ENCODE results near the gene WASF1.
"Not testable (repeated sequence)": the region's sequence is repeated elsewhere in the genome, so short reads cannot be mapped to it uniquely, and the experiment has no call there.

Gene WASF1

DNA sequence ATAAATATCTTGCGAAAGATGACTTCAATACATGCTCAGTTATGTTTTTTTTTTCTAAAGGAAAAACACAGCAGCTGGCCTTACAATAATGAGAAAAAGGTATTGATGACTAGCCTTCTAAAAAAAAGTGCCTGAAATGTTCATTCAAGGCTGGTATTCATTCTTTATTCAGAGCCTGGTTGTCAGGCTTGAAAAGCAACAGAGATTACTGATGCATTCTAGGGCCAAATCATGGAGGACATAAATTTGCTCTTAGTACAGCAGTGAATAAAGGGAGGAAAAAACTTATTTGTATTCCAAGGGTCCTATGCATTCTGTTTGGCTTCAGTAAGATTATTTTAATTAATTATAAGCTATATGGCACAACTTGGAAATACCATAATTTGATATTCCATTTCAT, 83.5 kb downstream of the WASF1 start:
- intact Hi-C loops (cut with DNase I) = no loop called here
- no peak for DNase-seq

- DNase-seq = no peak
- intact Hi-C loops (cut with DNase I) = no loop called here
These were observed 84.4 kb downstream of the WASF1 start for GRCh38 chr6:110095101-110095500.

DNA sequence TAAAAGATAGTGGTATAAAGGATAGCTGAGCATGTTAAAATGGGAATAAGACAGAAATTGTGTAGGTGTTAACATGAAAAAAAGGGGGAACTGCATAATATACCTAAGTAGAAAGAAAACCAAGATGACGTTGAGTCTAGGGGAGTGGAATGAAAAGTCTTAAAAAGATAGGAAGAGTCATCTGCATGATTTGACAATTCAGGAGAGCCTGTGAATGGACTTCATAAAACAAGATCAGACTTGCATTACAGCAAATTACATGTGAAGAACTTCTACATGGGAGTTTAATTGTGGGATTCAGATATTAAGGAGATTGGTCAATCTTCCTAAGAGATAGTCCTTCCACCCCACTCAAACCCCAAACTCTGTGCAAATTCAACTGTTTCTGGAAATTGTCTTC, 85.5 kb downstream of the WASF1 start:
- intact Hi-C loops (cut with DNase I) = no loop called here
- no peak for DNase-seq

DNA sequence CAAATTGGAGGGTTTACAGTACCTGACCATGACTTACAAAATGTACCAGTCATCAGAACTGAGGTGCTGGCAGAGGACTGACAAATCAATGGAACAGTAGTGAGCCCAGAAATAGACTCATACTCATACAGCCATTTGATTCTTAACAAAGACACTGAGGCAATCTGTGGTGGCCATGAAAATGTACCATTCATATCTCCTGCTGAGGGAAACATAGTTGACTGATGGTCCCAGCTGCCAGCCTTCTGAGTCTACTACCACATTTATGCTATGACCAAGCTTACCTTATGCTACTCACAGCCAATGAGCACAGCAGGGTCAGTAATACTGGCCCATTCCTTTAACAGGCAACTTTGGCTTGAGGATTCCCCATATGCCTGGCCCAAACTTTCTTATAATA, 88.6 kb downstream of the WASF1 start:
- DNase-seq = no peak
- intact Hi-C loops (cut with DNase I) = no loop called here

DNA sequence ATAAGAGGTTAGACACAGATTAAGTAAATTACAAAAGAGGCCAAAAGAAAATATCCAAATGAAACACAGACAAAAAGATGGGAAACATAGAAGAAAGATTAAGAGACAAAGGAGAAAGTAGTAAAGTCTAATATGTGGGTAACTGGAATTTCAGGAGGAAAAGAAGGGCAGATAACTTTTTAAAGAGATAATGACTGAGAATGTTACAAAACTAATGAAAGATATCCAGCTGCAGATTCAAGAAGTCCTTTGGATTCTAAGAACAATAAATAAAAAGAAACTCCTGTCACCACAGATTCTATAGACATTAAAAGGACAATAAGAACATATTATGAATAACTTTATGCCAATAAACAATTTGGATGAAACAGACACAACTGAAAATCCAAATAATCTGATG, 90.1 kb downstream of the WASF1 start:
- no peak for DNase-seq
- intact Hi-C loops (cut with DNase I) = no loop called here

DNA sequence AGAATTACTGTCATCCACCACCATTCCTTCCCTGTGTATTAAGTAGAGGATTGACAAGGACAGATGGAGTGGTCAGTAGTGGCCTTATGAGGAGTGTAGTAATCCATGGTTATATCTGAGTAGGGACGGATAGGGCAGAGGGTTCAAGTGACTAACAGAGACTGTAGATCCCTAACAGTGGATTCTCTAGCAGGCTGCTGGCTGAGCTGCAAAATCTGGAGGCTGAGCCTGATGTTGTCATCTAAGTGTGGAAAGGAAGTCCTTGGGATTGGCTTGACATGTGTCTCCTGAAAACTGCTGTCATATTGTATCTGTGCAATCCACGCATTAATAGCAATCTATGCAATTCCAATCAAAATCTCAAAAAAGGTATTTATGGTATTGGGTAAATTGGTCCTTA, 94.2 kb downstream of the WASF1 start:
- intact Hi-C loops (cut with DNase I) = no loop called here
- DNase-seq = no peak

DNA sequence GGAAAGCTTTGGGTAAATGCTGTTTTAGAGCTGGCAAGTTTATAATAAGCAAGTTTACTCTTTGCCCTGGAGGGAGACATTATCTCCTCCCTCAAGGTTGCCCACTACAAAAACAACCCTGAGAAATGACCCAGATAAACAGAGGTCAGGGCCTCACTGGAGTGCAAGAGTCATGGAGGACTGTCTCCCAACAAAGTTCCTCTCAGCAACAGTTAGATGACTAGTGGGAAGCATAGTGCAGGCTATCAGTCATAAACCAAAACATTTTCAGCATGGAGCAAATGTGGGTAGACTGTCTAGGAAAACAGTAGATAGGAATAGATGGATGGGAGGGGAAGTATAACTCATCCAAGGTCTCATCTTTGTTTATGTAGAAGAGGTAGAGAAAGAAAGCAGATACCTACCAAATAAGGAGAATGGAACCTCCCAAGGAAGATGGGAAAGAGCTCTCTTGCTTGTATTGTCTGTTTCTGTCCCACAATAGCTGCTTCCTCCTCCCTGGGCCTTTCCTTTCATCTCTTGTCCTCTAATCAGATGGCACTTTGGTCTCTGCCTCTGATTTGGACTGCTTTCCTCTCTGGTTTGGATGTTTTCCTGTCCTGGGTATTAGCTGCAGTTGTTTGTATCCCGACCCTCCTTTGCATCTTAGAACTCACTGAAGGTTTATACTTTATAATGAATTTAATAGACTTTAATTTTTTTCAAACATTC, 95.4 kb downstream of the WASF1 start:
- DNase-seq = no peak
- intact Hi-C loops (cut with DNase I) = no loop called here

- no peak for DNase-seq
These were observed 104.1 kb downstream of the WASF1 start for GRCh38 chr6:110075406-110075805.

GRCh38 chr6:110073474-110073873, 106.0 kb downstream of the WASF1 start:
- DNase-seq; intact Hi-C loops (cut with DNase I): not testable (repeated sequence)

More at GRCh38 chr6:110075406-110075805, 104.1 kb downstream of the WASF1 start:
- intact Hi-C loops (cut with DNase I) = no loop called here

GRCh38 chr6:110068592-110068967, 110.9 kb downstream of the WASF1 start:
- DNase-seq = no peak
- intact Hi-C loops (cut with DNase I) = no loop called here

- DNase-seq = peak in 1 of 10 donors; percentile 25
These were observed 111.5 kb downstream of the WASF1 start for GRCh38 chr6:110067837-110068591.

GRCh38 chr6:110064744-110065524, 114.5 kb downstream of the WASF1 start:
- intact Hi-C loops (cut with DNase I) = no loop called here
- DNase-seq = no peak

More at GRCh38 chr6:110067837-110068591, 111.5 kb downstream of the WASF1 start:
- intact Hi-C loops (cut with DNase I) = no loop called here

- intact Hi-C loops (cut with DNase I) = no loop called here
- DNase-seq = no peak
These were observed 115.7 kb downstream of the WASF1 start for GRCh38 chr6:110063594-110064263.

DNA sequence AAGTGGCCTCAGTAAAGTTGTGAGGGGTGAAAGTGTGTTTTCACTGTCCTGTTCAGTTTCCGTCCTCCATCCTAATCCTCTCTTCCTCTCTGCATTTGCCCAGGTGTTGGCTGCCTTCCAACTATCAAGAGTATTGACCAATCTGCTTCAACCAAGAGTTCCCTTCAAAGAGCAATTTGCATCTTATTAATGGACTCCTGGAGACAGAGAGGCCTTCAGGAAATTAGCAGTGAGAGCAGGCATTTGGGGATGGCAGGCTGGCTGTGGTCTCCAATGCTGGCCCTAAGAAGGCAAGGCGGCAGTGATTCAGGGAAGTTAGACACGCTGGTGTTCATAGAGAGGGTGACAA, 124.1 kb downstream of the WASF1 start:
- no peak for DNase-seq
- intact Hi-C loops (cut with DNase I) = no loop called here

GRCh38 chr6:110054664-110055386, 124.6 kb downstream of the WASF1 start:
- no peak for DNase-seq
- intact Hi-C loops (cut with DNase I) = no loop called here

DNA sequence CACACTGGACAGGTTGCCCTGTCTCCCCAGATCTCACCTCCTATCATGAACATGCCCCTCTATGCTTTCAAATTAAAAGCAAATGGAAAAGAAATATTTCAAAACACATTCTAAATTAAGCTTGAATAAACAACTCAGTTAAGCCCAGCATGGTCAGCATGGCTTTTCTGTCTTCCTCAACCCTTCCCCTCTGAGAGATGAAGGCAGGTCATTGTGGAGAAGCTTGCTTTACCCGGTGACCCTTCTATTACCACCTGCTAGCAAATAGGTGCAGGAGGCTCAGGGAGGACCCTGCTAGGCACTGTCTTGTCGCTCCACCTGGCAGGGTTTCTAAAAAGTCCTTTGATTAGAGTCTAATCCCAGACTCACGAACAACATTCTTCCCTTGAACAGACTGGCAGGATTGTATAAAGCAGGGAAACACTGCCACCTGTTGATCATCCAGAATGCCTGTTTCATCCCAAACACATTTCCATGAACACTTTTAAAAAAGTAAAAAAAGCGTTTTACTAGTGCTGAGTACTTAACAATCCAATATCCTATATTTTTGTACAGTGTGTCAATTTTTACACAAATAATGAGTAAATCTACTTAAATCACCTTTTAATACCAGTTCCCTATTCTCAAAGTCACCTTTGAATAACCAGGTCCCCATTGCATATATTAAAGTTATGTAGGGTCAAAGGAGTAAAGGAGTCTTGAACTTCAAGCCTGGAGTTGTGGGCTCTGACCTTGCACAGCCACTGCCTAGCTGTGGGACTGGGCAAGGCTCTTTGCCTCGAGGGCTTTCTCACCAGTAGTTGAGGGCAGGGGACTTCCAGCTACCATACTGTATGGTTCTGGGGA, 125.9 kb downstream of the WASF1 start:
- intact Hi-C loops (cut with DNase I) = loop anchor here (1.0 kb wide), 1 partner anchor 348 kb away; no protein-coding TSS in a partner anchor
- DNase-seq = peak in 1 of 10 donors; percentile 42

DNA sequence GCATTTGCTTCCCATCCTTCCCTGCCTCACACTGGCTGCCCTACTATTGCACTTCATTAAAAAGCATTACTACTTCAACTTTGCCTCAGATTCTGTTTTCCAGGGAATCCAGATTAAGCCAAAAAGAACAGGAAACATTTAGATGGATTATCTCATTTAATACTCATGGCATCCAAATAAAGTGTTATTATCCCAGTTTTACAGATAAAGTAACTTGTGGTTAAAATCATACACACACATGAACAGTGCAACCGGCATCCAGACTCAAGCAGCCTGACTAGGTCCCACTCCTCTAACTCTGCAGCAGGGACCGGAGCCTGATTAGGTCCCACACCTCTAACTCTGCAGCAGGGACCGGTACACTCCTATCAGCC, 129.0 kb downstream of the WASF1 start:
- intact Hi-C loops (cut with DNase I) = no loop called here
- no peak for DNase-seq

All from posterior cingulate gyrus (tissue), 11 donors.